HFFc6 (cell line): ENCODE results near the gene DNAJB8. TPM values are rescaled to one million over a fixed set of nuclear protein-coding genes. Genes with fewer than 3 reads are reported as not detected.

Experiments used
- DNase-seq: peaks from one replicate; pipeline ENCODE4 v3.0.0-alpha.2; 2018
- H3K27ac Mint-ChIP-seq: 2 replicates; pipeline ENCODE4 v1.8.0; 2020; ENCODE audit warnings: mild to moderate bottlenecking, mixed read lengths
- H3K27me3 Mint-ChIP-seq: 2 replicates; pipeline ENCODE4 v1.8.0; 2021; ENCODE audit warnings: mild to moderate bottlenecking, moderate library complexity, mixed read lengths; ENCODE audit not compliant: insufficient read depth
- H3K36me3 Mint-ChIP-seq: 2 replicates; pipeline ENCODE4 v1.8.0; 2021; ENCODE audit warnings: low read depth, mixed read lengths
- H3K4me1 Mint-ChIP-seq: 2 replicates; pipeline ENCODE4 v1.8.0; 2020; ENCODE audit warnings: low read depth, mixed read lengths
- H3K4me3 Mint-ChIP-seq: 2 replicates; pipeline ENCODE4 v1.8.0; 2020; ENCODE audit warnings: mild to moderate bottlenecking, moderate library complexity, mixed read lengths
- H3K9me3 Mint-ChIP-seq: 2 replicates; pipeline ENCODE4 v1.8.0; 2020; ENCODE audit warnings: mild to moderate bottlenecking, mixed read lengths
- total RNA-seq, 6 experiments: library from RNA; stranded (reverse); fragmentation: NEBNext Ultra II Directional; extraction: Animal tissue kit (Norgen Biotek cat#: 25700); gene quantifications; 2 replicates in 1 of 6; 3 replicates in 5 of 6; pipeline ENCODE4 v1.2.3, GENCODE V29; 2021
- TF ChIP-seq, protein P1 (sequence below): fragments of 200-600 bp; sonication (generic); IDR thresholded peaks from 2 replicates; pipeline ENCODE4 v1.5.0; 2021; ENCODE audit warnings: antibody characterized with exemption, mild to moderate bottlenecking

Gene DNAJB8
- total RNA-seq, 6 experiments from 2014 or later, result not detected

DNA sequence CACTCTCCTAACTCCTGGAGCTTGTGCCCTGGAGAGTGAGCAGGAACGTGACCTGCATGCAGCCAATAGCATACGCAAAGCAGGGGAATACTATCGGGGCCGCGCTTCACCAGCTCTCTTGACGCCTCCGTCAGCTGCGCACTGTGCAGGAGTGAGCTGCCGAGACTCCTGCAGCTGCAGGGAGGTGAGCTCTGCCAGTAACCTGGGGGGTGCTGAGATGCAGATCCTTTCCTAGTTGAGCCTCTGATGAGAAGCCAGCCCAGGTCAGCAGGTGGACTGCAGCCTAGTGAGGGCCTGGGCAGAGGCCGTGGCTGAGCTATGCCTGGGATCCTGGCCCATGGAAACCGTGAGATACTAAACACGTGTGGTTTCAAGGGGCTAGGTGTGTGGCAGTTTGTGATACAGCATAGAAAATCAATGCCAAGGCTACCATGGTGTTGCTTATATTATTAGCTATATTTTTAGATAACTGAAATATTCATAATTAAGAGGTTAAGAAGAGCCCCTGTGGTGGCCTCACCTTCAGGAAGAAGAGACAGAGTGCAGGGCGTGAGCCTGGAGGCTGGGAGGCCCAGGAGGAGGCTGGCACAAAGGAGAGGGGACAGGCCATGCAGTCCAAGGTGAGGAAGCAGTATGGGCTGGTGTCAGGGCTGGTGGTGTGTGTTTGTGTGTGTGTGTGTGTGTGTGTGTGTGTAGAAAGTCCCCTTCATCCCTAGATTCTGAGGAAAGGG is 5.9 kb upstream of the DNAJB8 start:
- TF ChIP-seq, protein P1, sequence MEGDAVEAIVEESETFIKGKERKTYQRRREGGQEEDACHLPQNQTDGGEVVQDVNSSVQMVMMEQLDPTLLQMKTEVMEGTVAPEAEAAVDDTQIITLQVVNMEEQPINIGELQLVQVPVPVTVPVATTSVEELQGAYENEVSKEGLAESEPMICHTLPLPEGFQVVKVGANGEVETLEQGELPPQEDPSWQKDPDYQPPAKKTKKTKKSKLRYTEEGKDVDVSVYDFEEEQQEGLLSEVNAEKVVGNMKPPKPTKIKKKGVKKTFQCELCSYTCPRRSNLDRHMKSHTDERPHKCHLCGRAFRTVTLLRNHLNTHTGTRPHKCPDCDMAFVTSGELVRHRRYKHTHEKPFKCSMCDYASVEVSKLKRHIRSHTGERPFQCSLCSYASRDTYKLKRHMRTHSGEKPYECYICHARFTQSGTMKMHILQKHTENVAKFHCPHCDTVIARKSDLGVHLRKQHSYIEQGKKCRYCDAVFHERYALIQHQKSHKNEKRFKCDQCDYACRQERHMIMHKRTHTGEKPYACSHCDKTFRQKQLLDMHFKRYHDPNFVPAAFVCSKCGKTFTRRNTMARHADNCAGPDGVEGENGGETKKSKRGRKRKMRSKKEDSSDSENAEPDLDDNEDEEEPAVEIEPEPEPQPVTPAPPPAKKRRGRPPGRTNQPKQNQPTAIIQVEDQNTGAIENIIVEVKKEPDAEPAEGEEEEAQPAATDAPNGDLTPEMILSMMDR, result no peak
- Mint-ChIP-seq H3K27me3 (peaks cover 21% of the 10 kb centered on the region), H3K4me3 (no peak overlapping the region), H3K27ac (no peak overlapping the region), H3K4me1 (no peaks in the 10 kb centered on the region), H3K9me3 (peaks cover 5% of the 10 kb centered on the region; the same call in 1 of the 2 replicates), H3K36me3 (0 out of 2 replicates have a peak, but pooled peaks cover 4% of the 10 kb centered on the region)
- DNase-seq, result no peak

DNA sequence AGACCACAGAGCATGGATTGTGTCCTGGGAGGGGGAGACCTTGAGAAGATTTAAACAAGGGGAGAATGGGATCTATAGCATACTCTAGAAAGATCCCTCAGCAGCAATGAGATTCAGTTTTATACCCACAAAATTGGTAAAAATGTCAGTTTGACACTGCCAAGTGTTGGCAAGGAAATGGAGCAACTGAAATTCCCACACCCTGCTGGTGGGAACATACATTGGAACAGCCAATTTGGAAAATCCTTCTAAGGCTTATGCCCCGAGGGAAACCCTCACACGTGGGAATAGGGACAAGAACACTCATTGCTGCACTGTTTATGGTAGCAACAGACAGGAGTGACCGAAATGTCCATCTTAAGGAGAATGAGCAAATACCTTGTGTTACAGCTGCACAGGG is 5.0 kb upstream of the DNAJB8 start:
- TF ChIP-seq, protein P1, result no peak
- Mint-ChIP-seq H3K9me3 (peaks cover 5% of the 10 kb centered on the region; the same call in 1 of the 2 replicates), H3K27ac (no peak overlapping the region), H3K36me3 (0 out of 2 replicates have a peak, but pooled peaks cover 4% of the 10 kb centered on the region), H3K4me1 (no peaks in the 10 kb centered on the region), H3K4me3 (no peak overlapping the region), H3K27me3 (peaks cover 26% of the 10 kb centered on the region)
- no peak for DNase-seq

DNA sequence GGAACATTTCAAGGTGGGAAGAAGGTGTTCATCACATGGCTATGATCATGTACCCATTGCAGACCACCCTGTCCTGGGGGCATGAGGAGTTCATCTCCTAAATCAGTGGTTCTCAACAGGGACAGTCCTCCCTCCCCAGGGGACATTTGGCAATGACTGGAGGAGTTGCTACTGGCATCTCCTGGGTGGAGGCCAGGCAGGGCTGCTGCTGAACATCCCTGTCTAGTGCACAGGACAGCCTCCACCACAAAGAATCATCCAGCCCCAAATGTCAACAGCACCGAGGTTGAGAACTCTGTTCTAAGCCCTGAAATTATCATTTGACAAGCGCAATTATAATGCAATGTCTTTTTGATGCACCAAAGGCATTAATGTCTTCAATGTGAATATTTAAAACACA is 4.4 kb upstream of the DNAJB8 start:
- Mint-ChIP-seq H3K4me1 (no peaks in the 10 kb centered on the region), H3K4me3 (no peak overlapping the region), H3K27ac (no peak overlapping the region), H3K27me3 (peaks cover 31% of the 10 kb centered on the region), H3K9me3 (peaks cover 5% of the 10 kb centered on the region; the same call in 1 of the 2 replicates), H3K36me3 (0 out of 2 replicates have a peak, but pooled peaks cover 4% of the 10 kb centered on the region)
- DNase-seq, result no peak
- TF ChIP-seq, protein P1, result no peak

DNA sequence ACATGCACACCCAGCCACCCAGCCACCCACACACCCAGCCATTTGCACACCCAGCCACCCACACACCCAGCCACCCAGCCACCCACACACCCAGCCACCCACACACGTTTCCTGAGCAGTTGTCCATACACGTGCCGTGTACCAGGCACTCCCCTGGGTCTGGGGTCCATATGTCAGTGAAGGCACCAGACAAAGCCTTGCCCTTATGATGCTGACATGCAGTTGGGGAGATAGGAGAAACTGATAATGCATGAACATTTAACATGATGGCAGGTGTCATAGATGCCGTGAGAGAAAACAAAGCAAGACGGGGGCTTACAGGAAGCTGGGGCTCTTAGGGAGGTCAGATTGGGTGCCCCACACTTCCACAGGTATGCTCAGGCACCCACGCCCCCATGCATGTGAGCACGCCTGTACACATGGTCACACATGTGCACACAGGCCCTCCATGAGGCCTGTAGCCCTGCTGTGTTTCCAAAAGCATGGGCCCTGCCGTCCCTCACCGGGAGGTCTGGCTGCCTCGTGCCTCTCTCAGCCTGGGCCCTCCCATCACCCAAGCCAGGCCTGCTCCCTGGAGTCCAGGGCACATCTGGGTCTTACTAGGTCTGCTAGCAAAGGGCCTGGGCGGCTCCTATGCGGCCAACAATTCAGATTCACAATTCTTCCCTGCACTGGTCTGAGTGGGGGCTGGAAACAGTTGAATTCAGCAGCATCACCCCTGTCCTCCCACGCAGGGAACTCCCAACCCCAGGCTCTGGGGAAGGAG is 3.6 kb upstream of the DNAJB8 start:
- Mint-ChIP-seq H3K27ac (no peak overlapping the region), H3K4me1 (no peaks in the 10 kb centered on the region), H3K4me3 (no peak overlapping the region), H3K36me3 (0 out of 2 replicates have a peak, but pooled peaks cover 4% of the 10 kb centered on the region), H3K27me3 (peaks cover 36% of the 10 kb centered on the region), H3K9me3 (peaks cover 5% of the 10 kb centered on the region; the same call in 1 of the 2 replicates)
- TF ChIP-seq, protein P1, result no peak
- no peak for DNase-seq

DNA sequence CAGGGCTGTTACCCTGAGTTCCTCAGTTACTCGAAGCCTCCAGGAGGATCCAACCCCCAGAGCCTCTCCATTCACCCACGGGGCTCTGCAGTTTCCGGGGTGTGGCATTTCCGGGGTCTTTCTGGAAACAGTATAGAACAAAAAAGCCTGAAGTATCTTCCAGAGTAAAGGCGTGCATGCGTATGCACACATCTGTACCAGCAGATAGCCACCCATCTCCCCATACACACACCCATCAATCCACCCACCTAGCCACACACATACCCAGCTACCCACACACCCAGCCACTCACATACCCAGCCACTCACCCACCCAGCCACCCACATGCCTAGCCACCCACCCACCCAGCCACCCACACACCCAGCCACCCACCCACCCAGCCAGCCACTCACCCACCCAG is 2.9 kb upstream of the DNAJB8 start:
- no peak for DNase-seq
- Mint-ChIP-seq H3K27ac (no peak overlapping the region), H3K4me3 (no peak overlapping the region), H3K36me3 (0 out of 2 replicates have a peak, but pooled peaks cover 4% of the 10 kb centered on the region), H3K9me3 (peaks cover 5% of the 10 kb centered on the region; the same call in 1 of the 2 replicates), H3K27me3 (peaks cover 39% of the 10 kb centered on the region), H3K4me1 (no peaks in the 10 kb centered on the region)
- TF ChIP-seq, protein P1, result no peak
